ENCODE results near the gene KIAA1671.

The KIAA1671 gene

DNA sequence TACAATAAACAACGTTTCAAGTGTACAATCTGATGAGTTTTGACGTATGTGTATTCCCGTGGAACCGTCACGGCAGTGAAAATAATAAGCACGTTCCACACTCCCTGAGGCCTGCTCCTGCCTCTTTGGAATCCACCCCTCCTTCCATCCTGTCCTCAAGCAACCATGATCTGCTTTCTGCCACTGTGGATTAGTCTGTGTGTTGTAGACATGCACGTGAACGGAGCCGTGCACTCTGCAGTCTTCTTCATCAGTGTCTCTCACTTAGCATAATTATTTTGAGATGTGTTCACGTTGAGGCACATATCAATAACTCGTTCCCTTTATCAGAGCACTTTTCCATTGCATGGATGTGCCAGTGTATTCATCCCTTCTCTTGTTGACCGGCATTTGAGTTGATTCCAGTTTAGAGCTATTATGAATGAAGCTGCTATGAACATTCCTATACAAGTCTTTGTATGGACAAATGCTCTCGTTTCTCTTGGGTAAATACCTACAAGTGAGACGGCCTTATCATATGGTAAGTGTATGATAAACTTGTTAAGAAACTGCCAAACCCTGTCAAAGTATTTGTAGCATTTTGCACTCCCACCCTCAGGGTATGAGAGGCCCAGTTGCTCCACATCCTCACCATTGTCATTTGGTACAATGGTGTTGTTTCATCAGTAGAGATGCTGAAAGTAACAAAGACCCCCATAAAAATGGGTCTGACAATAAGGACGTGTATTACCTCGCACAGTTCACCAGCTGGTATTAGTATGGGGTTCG is 144.3 kb downstream of the KIAA1671 start:
- no peak for DNase-seq

DNA sequence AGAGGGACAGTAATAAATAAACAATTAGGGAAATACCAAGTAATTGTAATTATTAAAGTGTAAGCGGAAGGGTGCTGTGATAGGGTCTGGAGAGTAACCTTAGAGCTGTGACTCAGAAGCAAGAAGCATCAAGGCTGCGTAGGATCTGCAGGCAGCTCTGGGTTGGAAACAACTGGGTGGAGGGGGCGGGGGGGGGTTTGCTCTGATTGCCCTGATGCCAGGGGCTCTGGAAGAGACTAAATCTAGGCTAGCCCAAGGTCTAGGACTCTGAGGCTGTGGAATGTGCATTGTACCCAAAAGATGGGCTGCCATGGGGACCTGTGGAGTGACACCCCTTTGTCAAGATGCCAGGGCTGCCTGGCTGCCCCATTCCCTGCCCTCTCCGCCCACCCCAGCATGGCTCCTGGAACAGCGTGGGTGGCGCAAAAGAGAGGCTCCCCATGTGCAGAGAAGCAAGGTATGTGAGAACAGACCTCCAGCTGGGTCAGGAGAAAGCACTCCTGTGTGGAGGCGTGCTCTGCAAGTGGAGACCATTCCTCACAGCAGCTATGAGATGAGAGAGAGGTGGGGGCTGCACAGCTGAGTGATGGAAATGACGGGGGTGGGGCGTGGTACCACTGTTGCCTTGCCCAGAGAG is 146.0 kb downstream of the KIAA1671 start:
- no peak for DNase-seq

DNA sequence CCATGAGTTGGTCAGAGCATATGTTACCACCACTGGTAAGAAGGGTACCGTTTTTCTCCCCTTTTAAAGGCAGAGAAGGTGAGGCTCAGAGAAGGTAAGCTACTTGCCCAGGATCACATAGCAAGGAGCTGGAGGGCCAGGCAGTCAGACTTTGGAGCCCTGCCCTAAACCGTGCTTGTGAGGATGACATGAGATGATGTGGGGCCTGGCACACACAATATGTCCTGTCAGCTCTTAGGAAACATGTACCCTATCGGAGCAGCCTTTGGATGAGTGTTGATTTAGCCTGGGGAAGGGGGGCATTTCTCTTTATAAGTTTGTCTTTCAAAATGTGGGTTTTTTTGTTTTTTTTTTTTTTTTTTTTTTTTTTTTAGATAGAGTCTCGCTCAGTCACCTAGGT is 146.7 kb downstream of the KIAA1671 start:
- no peak for DNase-seq

DNA sequence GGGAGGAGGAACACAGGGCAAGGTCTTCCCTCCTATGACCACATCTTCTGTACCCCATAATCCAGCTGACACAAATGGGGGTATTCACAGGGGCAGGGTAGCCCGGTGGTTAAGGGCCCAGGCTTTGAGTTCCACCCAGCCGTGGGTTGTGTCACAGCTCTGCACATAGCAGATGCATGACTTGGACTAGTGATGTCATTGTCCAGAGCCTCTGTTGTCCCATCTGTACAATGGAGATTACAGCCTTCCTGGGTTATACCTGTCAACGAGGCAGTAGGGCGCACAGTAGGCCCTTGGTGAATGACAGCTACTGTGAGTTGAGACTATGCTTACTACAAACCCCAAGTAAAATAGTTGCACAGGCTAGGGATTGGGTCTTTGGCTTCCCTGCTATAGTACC is 147.9 kb downstream of the KIAA1671 start:
- no peak for DNase-seq

DNA sequence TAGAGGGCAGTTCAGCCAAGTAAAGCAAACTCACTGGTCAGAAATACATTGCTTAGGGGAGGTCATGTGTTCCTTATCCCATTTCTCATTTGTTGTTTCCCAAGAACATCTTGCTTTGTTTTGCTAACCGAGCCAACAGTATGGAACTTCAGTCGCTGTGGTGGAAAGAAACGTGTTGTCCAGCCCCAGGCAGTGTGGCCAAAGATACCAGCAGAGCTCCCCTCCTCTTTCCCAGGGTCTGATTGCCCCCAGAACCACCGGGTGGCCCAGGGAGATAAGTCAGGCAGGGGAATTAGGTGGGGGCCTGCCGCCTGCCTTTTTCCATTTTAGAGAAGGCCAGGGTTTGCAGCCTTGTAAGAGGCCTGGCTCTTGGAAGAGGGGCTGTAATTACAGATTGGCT is 148.4 kb downstream of the KIAA1671 start:
- DNase-seq = no peak

DNA sequence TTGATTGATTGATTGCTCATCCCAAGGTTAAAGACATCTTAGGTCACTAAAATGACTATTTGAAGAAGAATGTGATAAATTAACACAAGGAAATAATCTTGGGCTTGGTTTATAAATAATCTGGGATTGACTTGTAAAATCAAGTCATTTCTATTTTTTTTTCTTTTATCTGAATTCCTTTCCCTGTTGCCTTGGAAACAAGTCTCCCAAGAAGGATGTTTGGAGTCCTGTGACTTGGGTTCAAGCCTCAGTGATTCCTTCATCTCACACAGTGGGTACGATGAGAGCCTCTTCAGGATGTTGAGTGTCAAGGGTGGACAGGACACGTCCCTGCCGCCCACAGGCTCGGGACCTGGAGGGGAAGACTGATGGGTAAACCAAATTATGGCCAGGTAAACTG is 149.0 kb downstream of the KIAA1671 start:
- DNase-seq = no peak

DNA sequence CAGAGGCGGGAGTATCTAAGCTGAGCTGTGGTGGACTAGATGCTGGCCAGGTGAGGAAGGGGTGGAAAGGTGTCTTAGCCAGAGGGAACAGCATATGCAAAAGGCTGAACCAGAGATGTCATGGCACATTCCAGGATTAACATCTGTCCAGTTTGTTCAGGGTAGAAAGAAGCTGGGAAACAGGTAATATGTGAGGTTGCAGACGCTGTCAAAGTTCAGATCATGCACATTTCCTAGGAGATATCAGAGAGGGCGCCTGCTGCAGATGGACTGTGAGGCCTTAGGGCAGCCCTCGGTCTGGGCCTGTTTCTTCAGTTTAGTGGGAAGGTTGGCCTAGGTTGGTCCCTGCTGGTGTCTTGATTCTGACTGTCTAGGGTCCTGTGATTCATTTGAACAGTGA is 149.5 kb downstream of the KIAA1671 start:
- no peak for DNase-seq

DNA sequence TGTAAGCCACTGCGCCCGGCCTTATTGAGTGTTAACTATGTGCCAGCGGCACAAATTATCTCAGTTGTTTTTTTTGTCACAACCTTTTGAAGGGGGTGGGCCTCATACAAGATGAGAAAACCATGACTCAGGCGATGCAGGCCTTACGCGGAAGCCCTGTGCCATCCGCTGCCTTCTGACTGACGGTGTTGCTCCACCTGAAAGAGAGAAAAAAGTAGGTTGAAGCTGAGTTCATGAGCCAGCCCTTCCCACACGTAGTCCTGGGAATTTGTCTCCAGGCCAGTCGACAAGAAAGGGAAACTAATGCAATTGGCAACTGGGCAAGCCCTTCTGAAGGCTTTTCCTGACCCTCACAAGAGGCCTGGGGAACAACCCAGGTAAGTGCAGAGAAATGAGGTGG is 150.2 kb downstream of the KIAA1671 start:
- no peak for DNase-seq

DNA sequence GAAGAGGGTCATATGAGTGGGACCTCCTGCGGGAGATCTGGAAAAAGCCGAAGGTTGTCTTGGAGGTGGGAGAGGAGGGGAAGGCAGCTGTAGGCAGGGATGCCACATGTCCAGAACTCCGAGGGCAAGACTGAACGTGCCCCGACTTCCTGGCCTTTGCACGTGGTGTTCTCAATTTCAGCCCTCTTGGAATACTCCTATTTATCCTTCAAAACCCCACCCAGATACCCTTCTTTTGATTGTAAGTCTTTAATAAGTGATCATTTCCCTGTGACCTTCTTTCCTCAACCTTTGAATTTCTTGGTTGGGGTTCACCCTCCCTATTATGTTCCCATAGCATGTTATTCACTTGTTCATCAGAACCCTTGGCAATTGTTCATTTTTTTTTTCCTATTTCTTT is 151.9 kb downstream of the KIAA1671 start:
- no peak for DNase-seq

DNA sequence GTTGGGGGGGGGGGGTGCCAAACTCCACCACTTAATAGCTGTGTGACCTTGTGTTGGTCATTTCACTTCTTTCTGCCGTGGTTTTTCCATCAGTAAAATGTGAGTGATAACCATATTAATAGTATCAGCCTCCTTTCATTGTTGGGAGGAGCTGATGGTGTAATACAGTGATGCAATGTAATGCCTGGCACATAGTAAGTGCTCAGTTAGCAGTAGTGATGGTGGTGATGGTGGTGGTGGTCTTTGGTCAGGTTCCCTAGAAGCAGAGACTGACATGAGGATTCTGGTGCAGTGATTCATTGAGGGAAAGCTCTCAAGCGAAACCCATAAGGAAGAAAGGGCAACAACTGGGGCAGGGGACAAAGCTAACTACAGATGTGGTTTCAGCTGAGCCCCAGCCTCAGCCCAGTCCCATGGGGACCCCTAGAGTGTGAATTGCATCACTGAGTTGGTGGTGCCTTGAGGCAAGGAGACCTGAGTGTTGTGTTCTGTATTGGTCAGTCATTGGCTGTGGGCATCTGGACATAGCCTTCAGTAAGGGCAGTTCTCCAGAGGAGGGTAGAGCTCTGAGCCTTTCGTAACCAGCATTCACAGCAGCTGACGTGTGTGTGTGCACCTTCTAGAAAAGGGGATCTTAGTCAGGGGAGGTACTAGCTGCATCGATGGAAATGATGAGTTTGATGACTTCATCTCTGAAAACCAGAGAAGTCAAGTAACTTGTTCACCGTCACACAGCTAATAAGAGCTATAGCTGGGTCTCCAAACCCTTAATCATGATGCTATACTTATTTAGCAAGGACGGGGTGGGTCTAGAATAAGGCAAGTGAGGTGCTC is 153.5 kb downstream of the KIAA1671 start:
- DNase-seq = no peak

DNA sequence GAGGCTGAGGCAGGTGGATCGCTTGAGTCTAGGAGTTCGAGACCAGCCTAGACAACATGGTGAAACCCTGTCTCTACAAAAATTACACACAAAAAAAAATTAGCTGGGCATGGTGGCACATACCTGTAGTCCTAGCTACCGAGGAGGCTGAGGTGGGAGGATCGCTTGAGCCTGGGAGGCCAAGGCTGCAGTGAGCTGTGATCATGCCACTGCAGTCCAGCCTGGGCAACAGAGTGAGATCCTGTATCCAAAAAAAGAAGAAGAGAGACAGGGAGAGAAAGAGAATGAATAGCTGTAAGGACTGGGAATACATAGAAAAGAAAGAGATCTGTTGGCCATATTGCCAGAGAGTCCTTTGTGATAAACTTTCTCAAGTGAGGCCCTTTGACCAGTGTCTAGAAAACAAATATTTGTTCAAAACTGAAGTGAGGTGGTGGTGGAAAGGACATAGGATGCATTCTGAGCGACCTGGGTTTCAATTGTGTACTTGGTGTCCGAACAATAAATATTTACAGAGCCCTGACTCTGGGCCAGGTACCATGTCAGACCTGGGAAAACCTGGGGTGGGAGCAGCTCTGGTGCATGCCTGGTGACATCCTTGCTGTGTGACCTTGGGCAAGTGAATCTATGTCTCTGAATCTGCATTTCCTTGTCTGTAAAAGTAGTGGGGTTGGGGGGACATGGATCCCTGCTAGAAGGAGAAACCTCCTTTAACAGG is 157.5 kb downstream of the KIAA1671 start:
- DNase-seq = no peak

DNA sequence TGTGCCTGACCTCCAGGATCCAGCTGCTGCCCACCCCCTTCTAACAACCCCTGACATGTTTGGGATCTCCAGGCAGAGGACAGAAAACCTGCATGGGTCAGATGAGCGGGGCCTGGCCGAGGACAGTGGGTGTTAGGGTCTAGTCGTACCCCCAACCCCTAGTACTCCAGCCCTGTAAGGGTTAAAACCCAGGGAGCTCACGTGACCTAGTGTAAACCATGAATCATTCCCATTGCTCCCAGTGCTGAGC is 158.0 kb downstream of the KIAA1671 start:
- no peak for DNase-seq

DNA sequence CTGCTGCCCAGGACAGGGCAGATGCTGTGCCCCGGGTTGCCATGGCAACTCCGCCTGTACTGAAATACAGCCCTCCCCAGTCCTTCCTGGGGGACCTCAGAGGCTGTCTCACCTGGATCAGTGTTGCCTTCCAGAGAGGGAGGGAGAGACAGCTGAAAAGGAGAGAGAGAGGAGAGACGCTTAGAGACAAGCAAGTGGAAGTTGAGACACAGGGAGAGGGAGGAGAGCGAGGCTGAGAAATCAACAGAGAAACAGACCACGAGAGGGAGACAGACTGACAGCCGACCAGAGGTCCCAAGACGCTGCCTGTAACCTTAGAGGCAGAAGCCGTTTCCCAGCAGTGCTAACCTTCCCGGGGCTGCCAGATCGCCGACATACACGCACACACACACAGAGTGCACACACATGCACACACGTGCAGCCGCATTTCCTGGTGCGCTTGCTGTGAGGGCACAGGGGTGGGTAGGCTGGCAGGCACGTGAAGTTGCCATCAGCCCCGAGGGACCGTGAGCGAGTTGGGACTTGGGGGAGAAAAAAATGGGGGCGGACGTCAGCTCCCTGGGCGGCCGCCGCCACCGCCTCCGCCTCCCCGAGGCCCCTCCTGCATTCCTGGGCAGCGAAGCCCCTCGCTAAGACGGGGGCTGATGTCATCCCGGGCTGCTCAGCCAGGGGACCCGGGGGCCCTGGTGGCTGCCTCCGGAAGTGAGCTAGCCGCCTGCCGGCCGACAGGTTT is 158.5 kb downstream of the KIAA1671 start:
- peak; percentile 34 for DNase-seq

DNA sequence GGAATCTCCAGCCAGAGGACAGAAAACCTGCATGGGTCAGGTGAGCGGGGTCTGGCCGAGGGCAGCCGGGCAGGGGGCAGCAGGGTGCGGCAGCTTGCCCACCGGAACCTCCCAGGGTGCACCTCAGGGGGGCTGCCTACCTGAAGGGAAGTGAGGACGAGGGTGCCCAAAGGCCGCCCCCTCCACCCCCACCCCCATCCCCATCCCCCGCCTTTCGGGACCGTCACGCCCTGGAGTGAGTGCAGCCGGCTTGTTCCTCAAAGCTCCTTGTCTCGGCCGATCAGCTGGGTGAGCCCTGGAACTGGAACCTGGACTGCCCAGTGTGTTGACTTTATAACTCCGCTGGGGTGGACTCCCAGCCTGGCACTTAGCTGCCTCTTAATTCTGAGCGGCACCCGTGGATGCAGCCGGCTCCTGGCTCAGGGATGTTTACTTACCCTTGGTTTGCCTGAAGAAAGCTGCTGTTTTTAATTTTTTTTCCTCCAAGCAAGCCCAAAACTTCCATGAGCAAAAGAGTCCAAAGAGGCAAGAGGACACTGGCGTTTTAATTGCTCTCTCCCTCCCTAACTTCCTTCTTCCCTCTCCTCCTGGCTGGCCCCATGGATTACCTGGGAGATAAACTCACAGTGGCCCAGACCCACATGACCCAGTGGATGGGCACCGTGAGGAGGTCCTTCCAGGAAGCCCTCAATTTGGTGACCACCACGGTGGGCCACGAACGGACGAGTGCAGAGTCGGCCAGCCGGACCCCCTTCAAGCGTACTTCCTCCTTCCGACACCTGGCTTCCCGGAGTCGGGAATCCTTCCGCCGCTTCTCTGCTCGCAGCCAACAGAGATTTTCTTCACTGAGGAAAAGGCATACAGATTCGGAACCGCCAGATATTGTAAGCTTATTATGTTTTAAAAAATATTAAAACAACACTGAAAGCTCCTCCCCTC is 159.3 kb downstream of the KIAA1671 start:
- no peak for DNase-seq

DNA sequence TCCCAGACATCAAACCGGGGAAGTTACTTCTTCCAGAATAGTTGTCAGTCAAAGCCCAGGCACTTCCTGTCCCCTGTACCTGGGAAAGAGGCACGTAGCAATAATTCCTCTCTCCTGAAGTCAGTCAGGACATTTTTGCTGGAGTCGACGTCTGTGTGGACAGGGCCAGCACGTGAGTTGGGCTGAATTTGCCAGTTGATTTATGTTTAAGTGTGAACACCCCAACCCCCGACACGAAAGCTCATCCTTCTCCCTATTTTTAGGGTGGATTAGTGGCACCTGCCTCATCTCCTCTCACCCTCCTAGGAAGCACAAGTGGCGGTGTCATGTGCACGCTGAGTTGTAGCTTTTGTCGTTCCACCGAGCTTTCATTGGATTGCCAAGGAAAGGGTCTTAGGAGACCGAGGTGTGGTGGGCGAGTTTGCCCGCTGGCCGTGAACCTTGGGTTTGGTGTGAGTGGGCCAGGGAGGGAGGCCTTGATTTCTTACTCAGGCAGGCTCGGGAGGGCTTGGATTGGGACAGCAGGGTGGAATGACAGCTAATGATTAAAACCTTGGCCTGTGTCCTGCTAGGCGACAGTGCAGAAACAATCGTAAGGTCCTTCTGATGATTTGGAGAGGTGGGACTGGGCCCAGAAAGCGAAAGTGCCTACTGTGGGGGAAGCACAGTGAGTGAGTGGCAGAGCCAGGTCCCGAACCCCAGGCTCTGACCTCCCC is 160.2 kb downstream of the KIAA1671 start:
- DNase-seq = no peak

DNA sequence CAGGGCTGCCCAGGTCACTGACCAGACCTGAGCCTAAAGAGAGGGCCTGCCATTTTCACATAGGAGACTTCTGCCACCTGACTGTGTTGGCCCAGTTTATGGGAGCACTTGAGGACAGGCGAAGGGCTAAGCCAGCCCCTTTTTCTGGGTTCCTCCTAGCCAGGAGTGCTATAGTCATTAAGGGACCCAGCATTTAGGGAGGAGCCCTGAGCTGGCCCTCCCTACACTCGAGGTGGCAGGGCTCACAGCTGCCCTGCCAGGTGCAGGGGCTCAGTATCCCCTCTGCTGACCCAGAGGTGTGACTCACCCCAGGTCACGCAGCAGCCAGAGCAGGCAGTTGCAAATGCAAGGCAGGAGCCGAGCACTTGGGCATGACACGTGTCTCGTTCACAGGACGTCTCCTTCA is 160.8 kb downstream of the KIAA1671 start:
- DNase-seq = no peak

DNA sequence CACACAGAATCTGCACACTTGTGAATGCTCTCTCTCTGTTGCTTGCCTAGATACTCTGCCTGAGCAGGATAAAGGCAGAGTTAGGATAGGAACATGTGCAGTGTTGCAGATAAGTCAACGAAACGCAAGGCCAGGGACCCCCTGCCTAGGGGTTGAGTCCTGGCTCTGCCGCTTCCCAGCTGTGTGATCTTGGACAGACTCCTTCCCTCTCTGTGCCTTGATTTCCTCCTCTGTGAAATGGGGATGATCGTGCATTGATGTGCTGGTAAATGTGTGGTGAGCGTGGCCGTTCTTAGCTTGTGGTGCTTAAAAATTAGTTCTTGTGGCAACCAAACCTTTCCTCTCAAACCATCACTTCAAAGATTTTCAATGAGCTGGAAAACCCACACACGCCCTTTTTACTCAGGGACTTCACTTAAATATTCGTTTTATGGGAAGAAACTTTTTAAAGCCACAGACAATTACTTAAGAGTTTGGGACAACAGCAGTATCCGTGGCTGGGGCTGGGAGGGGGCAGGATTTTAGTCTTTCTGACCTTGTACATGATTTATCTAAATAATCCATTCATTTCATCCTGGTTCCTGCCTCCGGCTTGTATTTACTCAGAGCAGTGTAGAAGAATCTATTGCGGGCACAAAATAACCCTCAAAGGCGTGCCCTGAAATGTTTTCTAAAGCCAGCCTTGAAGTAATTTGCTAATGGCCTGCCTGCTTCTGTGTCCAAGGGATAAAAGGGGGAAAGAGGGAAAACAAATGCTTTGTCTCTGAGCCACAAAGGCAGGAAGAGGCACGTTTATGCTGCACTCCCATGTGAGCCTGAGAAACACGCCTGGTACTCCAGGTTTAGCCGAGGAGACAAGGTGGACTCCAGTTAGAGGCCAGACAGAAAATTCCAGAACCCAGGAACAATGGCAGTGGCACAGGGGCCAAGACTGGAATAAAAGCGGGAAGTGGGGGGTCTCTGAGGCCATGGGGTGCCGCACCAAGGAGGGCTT is 162.2 kb downstream of the KIAA1671 start:
- no peak for DNase-seq

DNA sequence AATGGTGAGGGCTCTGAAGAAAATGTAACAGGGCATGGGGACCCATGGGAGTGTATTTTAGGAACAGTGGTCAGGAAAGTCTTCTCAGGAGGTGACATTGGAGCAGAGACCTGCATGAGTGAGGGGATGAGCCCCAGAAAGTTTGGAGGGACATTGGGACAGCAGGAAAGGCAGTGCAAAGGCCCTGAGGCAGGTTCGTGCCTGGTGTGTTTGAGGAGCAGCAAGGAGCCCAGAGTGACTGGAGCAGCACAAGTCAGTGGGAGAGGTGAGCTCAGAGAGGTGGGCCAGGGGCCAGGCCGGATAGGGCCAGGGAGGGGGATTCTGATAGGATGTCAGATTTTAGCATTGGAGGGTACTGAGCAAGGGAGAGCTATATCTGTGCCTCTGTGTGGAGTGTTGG is 167.1 kb downstream of the KIAA1671 start:
- DNase-seq = no peak

DNA sequence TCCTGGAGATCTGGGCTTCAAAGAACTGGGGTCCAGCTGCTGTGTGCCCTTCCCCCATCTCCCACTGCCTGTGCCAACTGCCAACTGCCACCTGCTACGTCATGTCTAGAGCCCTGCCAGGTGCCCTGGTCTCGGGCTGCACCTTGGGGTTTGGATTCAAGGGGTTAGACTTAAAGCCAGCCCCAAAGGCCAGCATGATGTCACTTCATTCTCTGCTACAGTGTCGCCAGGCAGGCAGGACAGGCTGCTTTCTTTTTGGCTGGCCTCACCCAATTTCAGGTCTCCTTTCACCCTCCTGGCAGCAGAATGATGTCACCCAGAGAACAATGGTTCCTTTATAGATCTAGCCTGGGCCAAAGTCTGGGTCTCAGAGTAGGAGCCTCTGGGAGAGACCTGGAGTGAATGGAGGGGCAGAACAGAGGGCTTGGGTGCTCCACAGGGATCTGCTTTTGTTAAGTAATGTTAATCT is 167.6 kb downstream of the KIAA1671 start:
- no peak for DNase-seq

Measured in CD4-positive, alpha-beta T cell treated with Interleukin-15 for 1 hour (primary cell).